SK-N-SH (cell line): ENCODE data around the gene PDZD8. TPM values are rescaled to one million over a fixed set of nuclear protein-coding genes. Genes with fewer than 3 reads are reported as not detected.

ENCODE experiments used
- CTCF ChIA-PET: fragments of 300-600, 350-600 bp; formaldehyde crosslinking; extraction: SDS; loops from one replicate; lab custom pipeline; 2021; lab: Yijun Ruan, JAX
- POLR2A ChIA-PET: fragments of 350-600 bp; sonication (Branson Sonifier 250); formaldehyde crosslinking; extraction: SDS; loops from one replicate; lab custom pipeline; 2020; ENCODE audit warnings: antibody characterized with exemption, inconsistent platforms; lab: Yijun Ruan, JAX
- DNase-seq: peaks from one replicate; pipeline ENCODE4 v3.0.0; 2012
- H2AFZ ChIP-seq: fragments of 200-600 bp; sonication (generic); 2 replicates; pipeline ENCODE4 v1.8.1; 2016; ENCODE audit warnings: antibody characterized with exemption, mild to moderate bottlenecking, low read depth
- H3F3A ChIP-seq: fragments of 200-600 bp; sonication (generic); replicated peaks from 2 replicates; pipeline ENCODE3; 2016; ENCODE audit warnings: antibody characterized with exemption, mild to moderate bottlenecking; ENCODE audit not compliant: insufficient read depth
- H3K27ac ChIP-seq, 2 experiments: fragments of 200-500 bp in 1 of 2; fragments of 200-600 bp in 1 of 2; sonication (Bioruptor generic) in 1 of 2; sonication (generic), shearing (Covaris generic) in 1 of 2; 2 replicates each; pipeline versions ENCODE4 v1.5.1 to v1.6.1; 2014 to 2016; ENCODE audit warnings: low read depth in 2 of 2, inconsistent platforms in 1 of 2, low read length in 1 of 2, mild to moderate bottlenecking in 1 of 2, mixed read lengths in 1 of 2
- H3K27me3 ChIP-seq: fragments of 200-600 bp; sonication (generic), shearing (Covaris generic); 2 replicates; pipeline ENCODE4 v1.6.1; 2016; ENCODE audit warnings: mixed run types; ENCODE audit not compliant: insufficient read depth
- H3K36me3 ChIP-seq, 2 experiments: fragments of 200-500 bp in 1 of 2; fragments of 200-600 bp in 1 of 2; sonication (Bioruptor generic) in 1 of 2; sonication (generic) in 1 of 2; replicated peaks in 1 of 2; 2 replicates each; pipeline versions ENCODE3 to v1.5.1; 2014 to 2016; ENCODE audit warnings: low read length in 1 of 2, mild to moderate bottlenecking in 1 of 2; ENCODE audit not compliant: insufficient read depth in 2 of 2, control insufficient read depth in 1 of 2
- H3K4me1 ChIP-seq, 2 experiments: fragments of 200-500 bp in 1 of 2; fragments of 200-600 bp in 1 of 2; sonication (Bioruptor generic) in 1 of 2; sonication (generic), shearing (Covaris generic) in 1 of 2; 2 replicates each; pipeline versions ENCODE4 v1.5.1 to v1.6.1; 2014 to 2016; ENCODE audit warnings: low read depth in 1 of 2, low read length in 1 of 2, mixed run types in 1 of 2; ENCODE audit not compliant: insufficient read depth in 2 of 2, control insufficient read depth in 1 of 2
- H3K4me2 ChIP-seq: fragments of 200-600 bp; sonication (generic), shearing (Covaris generic); 2 replicates; pipeline ENCODE4 v1.6.1; 2017; ENCODE audit warnings: mixed run types
- H3K4me3 ChIP-seq, 2 experiments: fragments of 200-500 bp in 1 of 2; fragments of 200-600 bp in 1 of 2; sonication (Bioruptor generic) in 1 of 2; sonication (generic), shearing (Covaris generic) in 1 of 2; 2 replicates each; pipeline versions ENCODE4 v1.5.1 to v1.8.1; 2014 to 2016; ENCODE audit warnings: low read depth in 2 of 2, inconsistent platforms in 1 of 2, low read length in 1 of 2, mild to moderate bottlenecking in 1 of 2, mixed read lengths in 1 of 2, moderate library complexity in 1 of 2
- H3K79me2 ChIP-seq: fragments of 200-600 bp; sonication (generic); 2 replicates; pipeline ENCODE4 v1.8.1; 2017; ENCODE audit warnings: mild to moderate bottlenecking; ENCODE audit not compliant: insufficient read depth
- H3K9ac ChIP-seq: fragments of 200-600 bp; sonication (generic); 2 replicates; pipeline ENCODE4 v1.6.1; 2017; ENCODE audit warnings: mixed run types
- H3K9me2 ChIP-seq: fragments of 200-600 bp; sonication (generic); 2 replicates; pipeline ENCODE4 v1.6.1; 2017; ENCODE audit warnings: mixed run types
- H3K9me3 ChIP-seq: fragments of 200-600 bp; sonication (generic); 2 replicates; pipeline ENCODE4 v1.6.1; 2017; ENCODE audit warnings: mixed run types, mild to moderate bottlenecking, moderate library complexity
- H4K20me1 ChIP-seq: fragments of 200-600 bp; sonication (generic); 2 replicates; pipeline ENCODE4 v1.6.1; 2017; ENCODE audit warnings: mild to moderate bottlenecking, mixed run types; ENCODE audit not compliant: insufficient read depth
- CHD2 ChIP-seq: fragments of 150-350 bp; IDR thresholded peaks from 2 replicates; pipeline ENCODE4 v1.6.1; 2018; ENCODE audit warnings: low read length; ENCODE audit not compliant: partially characterized antibody
- EZH2phosphoT487 ChIP-seq: fragments of 200-600 bp; sonication (generic); IDR thresholded peaks from 2 replicates; pipeline ENCODE4 v1.6.1; 2017; ENCODE audit warnings: low read depth, mixed run types, mild to moderate bottlenecking, antibody characterized with exemption, moderate library complexity, borderline replicate concordance
- FOXM1 ChIP-seq: IDR thresholded peaks from 2 replicates; pipeline ENCODE4 v1.4.0; 2012; ENCODE audit warnings: low read depth, mild to moderate bottlenecking
- GATA2 ChIP-seq: sonication (generic); formaldehyde crosslinking; IDR thresholded peaks from 2 replicates; pipeline ENCODE4 v1.5.0; 2020; ENCODE audit warnings: mild to moderate bottlenecking, missing genetic modification reagents
- JUND ChIP-seq: IDR thresholded peaks from 2 replicates; pipeline ENCODE4 v1.4.0; 2012
- MXI1 ChIP-seq: IDR thresholded peaks from 2 replicates; pipeline ENCODE4 v1.6.1; 2012; ENCODE audit warnings: mild to moderate bottlenecking, low read depth, low read length, improper control_type of control experiment
- RAD21 ChIP-seq: IDR thresholded peaks from 2 replicates; pipeline ENCODE4 v1.6.1; 2012; ENCODE audit warnings: mild to moderate bottlenecking, low read length
- RFX5 ChIP-seq: IDR thresholded peaks from 2 replicates; pipeline ENCODE4 v1.6.1; 2012; ENCODE audit warnings: mild to moderate bottlenecking, improper control_type of control experiment, low read length
- USF2 ChIP-seq: fragments of 150-350 bp; IDR thresholded peaks from 2 replicates; pipeline ENCODE4 v1.6.1; 2017; ENCODE audit warnings: antibody characterized with exemption, low read length, low read depth, borderline replicate concordance
- YY1 ChIP-seq: IDR thresholded peaks from 2 replicates; pipeline ENCODE4 v1.4.0; 2012; ENCODE audit warnings: low read depth, mild to moderate bottlenecking
- WGBS: methylation state at CpG from one replicate; pipeline ENCODE4 v1.1.6; 2017; ENCODE audit warnings: low lambda C conversion rate; 5-methylcytosine and 5-hydroxymethylcytosine counted together
- polyA plus RNA-seq, 3 experiments: library from polyadenylated mRNA; depleted of rRNA; stranded (reverse); fragments of >200 nt; gene quantifications; 2 replicates each; pipeline ENCODE4 v1.2.3, GENCODE V29; 2012
- TF ChIP-seq, protein P1 (sequence below): fragments of 200-600 bp; sonication (generic); IDR thresholded peaks from 2 replicates; pipeline ENCODE4 v1.6.1; 2017; ENCODE audit warnings: antibody characterized with exemption, mild to moderate bottlenecking, moderate library complexity
- TF ChIP-seq, protein P2 (sequence below): IDR thresholded peaks from 2 replicates; pipeline ENCODE4; 2012

The PDZD8 gene
- polyA plus RNA-seq, 1 of the 3 experiments (the other 2 are of a cell fraction), result 6.6 TPM

GRCh38 chr10:117253908-117254307, 121.3 kb downstream of the PDZD8 start:
- WGBS, result 61% methylated on average over 5 of the region's 9 CpGs
- Histone ChIP-seq H3K4me3 (no peak overlapping the region), H3K4me2 (no peak overlapping the region), H3K9me2 (no peaks in the 10 kb centered on the region), H3K36me3 (no peaks in the 10 kb centered on the region), H3K9me3 (no peaks in the 10 kb centered on the region), H3K9ac (no peak overlapping the region), H3K27me3 (no peaks in the 10 kb centered on the region; the same call in 1 of the 2 replicates), H3K79me2 (no peaks in the 10 kb centered on the region), H3F3A (no peaks in the 10 kb centered on the region), H3K4me1 (peaks cover 0 to 13% of the 10 kb centered on the region in 2 experiments; a peak in 2 of 4 replicates), H4K20me1 (no peaks in the 10 kb centered on the region), H3K27ac (no peak overlapping the region), H2AFZ (no peak overlapping the region)
- ChIA-PET POLR2A (no interaction called here), CTCF (interaction anchor here (1.0 kb wide), 1 partner anchor 37 kb away, joined by 6 read pairs; no protein-coding TSS in a partner anchor)
- no peak for DNase-seq
- TF ChIP-seq FOXM1 (no peak), GATA2 (no peak), YY1 (no peak), EZH2phosphoT487 (no peak), MXI1 (no peak), CHD2 (no peak), JUND (no peak), RFX5 (no peak)
- TF ChIP-seq, protein P1, sequence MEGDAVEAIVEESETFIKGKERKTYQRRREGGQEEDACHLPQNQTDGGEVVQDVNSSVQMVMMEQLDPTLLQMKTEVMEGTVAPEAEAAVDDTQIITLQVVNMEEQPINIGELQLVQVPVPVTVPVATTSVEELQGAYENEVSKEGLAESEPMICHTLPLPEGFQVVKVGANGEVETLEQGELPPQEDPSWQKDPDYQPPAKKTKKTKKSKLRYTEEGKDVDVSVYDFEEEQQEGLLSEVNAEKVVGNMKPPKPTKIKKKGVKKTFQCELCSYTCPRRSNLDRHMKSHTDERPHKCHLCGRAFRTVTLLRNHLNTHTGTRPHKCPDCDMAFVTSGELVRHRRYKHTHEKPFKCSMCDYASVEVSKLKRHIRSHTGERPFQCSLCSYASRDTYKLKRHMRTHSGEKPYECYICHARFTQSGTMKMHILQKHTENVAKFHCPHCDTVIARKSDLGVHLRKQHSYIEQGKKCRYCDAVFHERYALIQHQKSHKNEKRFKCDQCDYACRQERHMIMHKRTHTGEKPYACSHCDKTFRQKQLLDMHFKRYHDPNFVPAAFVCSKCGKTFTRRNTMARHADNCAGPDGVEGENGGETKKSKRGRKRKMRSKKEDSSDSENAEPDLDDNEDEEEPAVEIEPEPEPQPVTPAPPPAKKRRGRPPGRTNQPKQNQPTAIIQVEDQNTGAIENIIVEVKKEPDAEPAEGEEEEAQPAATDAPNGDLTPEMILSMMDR, result no peak
- TF ChIP-seq, protein P2, sequence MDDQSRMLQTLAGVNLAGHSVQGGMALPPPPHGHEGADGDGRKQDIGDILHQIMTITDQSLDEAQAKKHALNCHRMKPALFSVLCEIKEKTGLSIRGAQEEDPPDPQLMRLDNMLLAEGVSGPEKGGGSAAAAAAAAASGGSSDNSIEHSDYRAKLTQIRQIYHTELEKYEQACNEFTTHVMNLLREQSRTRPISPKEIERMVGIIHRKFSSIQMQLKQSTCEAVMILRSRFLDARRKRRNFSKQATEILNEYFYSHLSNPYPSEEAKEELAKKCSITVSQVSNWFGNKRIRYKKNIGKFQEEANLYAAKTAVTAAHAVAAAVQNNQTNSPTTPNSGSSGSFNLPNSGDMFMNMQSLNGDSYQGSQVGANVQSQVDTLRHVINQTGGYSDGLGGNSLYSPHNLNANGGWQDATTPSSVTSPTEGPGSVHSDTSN, result no peak

- H3K4me1 ChIP-seq, result peaks cover 0 to 12% of the 10 kb centered on the region in 2 experiments; a peak in 2 of 4 replicates
- no peaks in the 10 kb centered on the region for H3F3A ChIP-seq
- ChIA-PET POLR2A (no interaction called here), CTCF (interaction anchor here (4.7 to 12.6 kb wide), 2 partner anchors 34 to 67 kb away, joined by 38 to 92 read pairs; no protein-coding TSS in a partner anchor)
- no peaks in the 10 kb centered on the region for H3K9me2 ChIP-seq
- no peaks in the 10 kb centered on the region for H4K20me1 ChIP-seq
- H3K4me3 ChIP-seq, result no peak overlapping the region
- no peak for DNase-seq
- no peak overlapping the region for H3K27ac ChIP-seq
- TF ChIP-seq RAD21 (no peak), FOXM1 (no peak), RFX5 (no peak), USF2 (no peak)
- no peaks in the 10 kb centered on the region for H3K79me2 ChIP-seq
- no peaks in the 10 kb centered on the region for H3K36me3 ChIP-seq
- WGBS, result 29% methylated on average over 7 of the region's 7 CpGs
- H3K27me3 ChIP-seq, result no peaks in the 10 kb centered on the region; the same call in 1 of the 2 replicates
- no peak overlapping the region for H3K4me2 ChIP-seq
- H2AFZ ChIP-seq, result no peak overlapping the region
- no peaks in the 10 kb centered on the region for H3K9me3 ChIP-seq
- H3K9ac ChIP-seq, result no peak overlapping the region
Measured at GRCh38 chr10:117250411-117250810, 124.8 kb downstream of the PDZD8 start.
